Naive thymus-derived CD4-positive, alpha-beta T cell (primary cell): ENCODE results near the gene TRABD2A. TPM values are rescaled to one million over a fixed set of nuclear protein-coding genes. Genes with fewer than 3 reads are reported as not detected.

Experiments
- ATAC-seq: fragments of 150-1000 bp; cut with Tn5 transposase; 2 replicates; pipeline ENCODE4 v1.10.0; 2021; ENCODE audit warnings: mild to moderate bottlenecking, moderate library complexity
- CTCF ChIA-PET: fragments of 350-600 bp; sonication (Branson Sonifier 250); formaldehyde crosslinking; loops from one replicate; lab custom pipeline; 2021; ENCODE audit warnings: antibody characterized with exemption; lab: Charles Lee
- POLR2A ChIA-PET: fragments of 350-600 bp; sonication (Branson Sonifier 250); formaldehyde crosslinking; loops from one replicate; lab custom pipeline; 2021; ENCODE audit warnings: antibody characterized with exemption, inconsistent platforms; lab: Charles Lee
- DNase-seq, 9 donors: peaks; one replicate each; pipeline versions ENCODE4 v3.0.0 to v3.0.0-alpha.2; 2020 to 2022; ENCODE audit warnings: mixed read lengths in 1 of 9
- H3K27ac ChIP-seq: one replicate; pipeline ENCODE4 v1.7.0; 2013; ENCODE audit warnings: mild to moderate bottlenecking, low read depth, low read length, moderate library complexity
- H3K27me3 ChIP-seq, 2 donors: one replicate each; pipeline ENCODE4 v1.7.0; 2013; ENCODE audit warnings: low read length in 2 of 2, mild to moderate bottlenecking in 2 of 2, moderate library complexity in 2 of 2; ENCODE audit not compliant: control insufficient read depth in 2 of 2, insufficient read depth in 2 of 2
- H3K36me3 ChIP-seq, 3 experiments: 1 replicate in 2 of 3; 2 replicates in 1 of 3; pipeline ENCODE4 v1.7.0; 2013; ENCODE audit warnings: low read length in 3 of 3, mild to moderate bottlenecking in 3 of 3, moderate library complexity in 1 of 3; ENCODE audit not compliant: insufficient read depth in 3 of 3, control insufficient read depth in 2 of 3
- H3K4me1 ChIP-seq, 2 donors: one replicate each; pipeline ENCODE4 v1.7.0; 2013; ENCODE audit warnings: low read length in 2 of 2, mild to moderate bottlenecking in 2 of 2, moderate library complexity in 1 of 2; ENCODE audit not compliant: control insufficient read depth in 2 of 2, insufficient read depth in 2 of 2
- H3K4me3 ChIP-seq: 2 replicates; pipeline ENCODE4 v1.7.0; 2013; ENCODE audit warnings: mild to moderate bottlenecking, low read length
- H3K9me3 ChIP-seq, 3 experiments: 1 replicate in 2 of 3; 2 replicates in 1 of 3; pipeline ENCODE4 v1.7.0; 2013; ENCODE audit warnings: low read length in 3 of 3; ENCODE audit not compliant: control insufficient read depth in 2 of 3
- H3K27ac Mint-ChIP-seq, 9 donors: one replicate each; pipeline ENCODE4 v1.8.0; 2020 to 2022; ENCODE audit warnings: mixed read lengths in 9 of 9, mild to moderate bottlenecking in 8 of 9, moderate library complexity in 5 of 9, inconsistent platforms in 2 of 9
- H3K27me3 Mint-ChIP-seq, 5 donors: one replicate each; pipeline ENCODE4 v1.8.0; 2021 to 2022; ENCODE audit warnings: mixed read lengths in 5 of 5, mild to moderate bottlenecking in 1 of 5
- H3K36me3 Mint-ChIP-seq, 5 donors: one replicate each; pipeline ENCODE4 v1.8.0; 2020 to 2022; ENCODE audit warnings: mixed read lengths in 5 of 5, mild to moderate bottlenecking in 3 of 5, inconsistent platforms in 1 of 5
- H3K4me1 Mint-ChIP-seq, 7 donors: one replicate each; pipeline ENCODE4 v1.8.0; 2020 to 2022; ENCODE audit warnings: mixed read lengths in 7 of 7, mild to moderate bottlenecking in 3 of 7, inconsistent platforms in 1 of 7
- H3K4me3 Mint-ChIP-seq, 10 donors: one replicate each; pipeline ENCODE4 v1.8.0; 2020 to 2022; ENCODE audit warnings: mild to moderate bottlenecking in 10 of 10, mixed read lengths in 10 of 10, moderate library complexity in 6 of 10, inconsistent platforms in 2 of 10
- H3K9me3 Mint-ChIP-seq, 11 donors: one replicate each; pipeline ENCODE4 v1.8.0; 2020 to 2022; ENCODE audit warnings: mixed read lengths in 11 of 11, mild to moderate bottlenecking in 4 of 11, inconsistent platforms in 1 of 11, moderate library complexity in 1 of 11
- intact Hi-C, 2 donors: fragments of 100-400 bp; cut with micrococcal nuclease; formaldehyde crosslinking; loops; one replicate each; pipeline ENCODE4 v1.15.1; 2023
- polyA plus RNA-seq, 2 donors: library from polyadenylated mRNA; unstranded; fragments of 300-500 nt; fragmentation: Illumina TruSeq; gene quantifications; one replicate each; pipeline ENCODE4 v1.2.3, GENCODE V29; 2021
- total RNA-seq, 6 experiments: library from RNA in 5 of 6; stranded (reverse) in 5 of 6; gene quantifications; 1 replicate in 5 of 6; 2 replicates in 1 of 6; pipeline ENCODE4 v1.2.3 and lab custom pipeline; 2021 to 2026

Gene TRABD2A
- total and polyA plus RNA-seq, 7 experiments from 2014 or later = 75.0 to 288 (median 182) TPM

DNA sequence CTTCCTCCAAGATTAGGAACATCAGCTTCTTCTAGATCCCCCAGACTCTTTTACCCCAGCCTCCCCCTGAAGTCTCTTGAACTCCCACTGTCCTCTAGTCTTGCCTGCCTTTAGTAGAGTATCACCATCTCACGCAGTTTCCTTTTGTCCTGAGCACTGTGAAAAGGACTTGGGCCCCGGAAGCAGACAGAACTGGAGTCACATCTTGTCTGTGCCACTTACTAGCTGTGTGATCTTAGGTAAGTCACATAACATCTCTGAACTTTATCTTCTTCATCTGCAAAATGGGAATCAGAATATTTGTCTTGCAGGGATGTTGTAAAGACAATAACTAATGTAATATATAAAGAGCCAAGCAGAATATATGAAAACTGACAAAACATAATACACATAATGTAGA, 8.4 kb upstream of the TRABD2A start:
- H3K27ac ChIP-seq = peak overlapping the region; percentile 85
- H3K4me3 ChIP-seq = peak overlapping the region; percentile 62
- no peaks in the 10 kb centered on the region for H3K9me3 ChIP-seq
- CTCF ChIA-PET = interaction anchor here (0.6 to 6.0 kb wide), 6 partner anchors 9 to 576 kb away, joined by 3 to 49 read pairs (median 8); partner anchors contain the start of gene TMSB10
- Mint-ChIP-seq H3K9me3 (no peaks in the 10 kb centered on the region), H3K27me3 (no peaks in the 10 kb centered on the region), H3K36me3 (no peaks in the 10 kb centered on the region), H3K27ac (peak overlapping the region; percentile 92 to 100 (median 97)), H3K4me3 (peak overlapping the region; percentile 79 to 88 (median 86)), H3K4me1 (peaks cover 28 to 71% (median 59%) of the 10 kb centered on the region in 7 donors)
- no peaks in the 10 kb centered on the region for H3K27me3 ChIP-seq
- intact Hi-C loops = loop anchor here (1.0 to 10.0 kb wide), 4 partner anchors 8 to 865 kb away; partner anchors contain the start of genes TRABD2A (in 2 of the 2) and TMSB10 (in 1 of the 2)
- H3K4me1 ChIP-seq = peaks cover 26 to 28% of the 10 kb centered on the region in 2 donors
- no peak for DNase-seq
- peak; percentile 13 for ATAC-seq
- POLR2A ChIA-PET = interaction anchor here (0.6 to 19.4 kb wide), 18 partner anchors 10 to 375 kb away, joined by 3 to 617 read pairs (median 5); partner anchors contain the start of genes TMSB10 and TRABD2A
- no peaks in the 10 kb centered on the region for H3K36me3 ChIP-seq

DNA sequence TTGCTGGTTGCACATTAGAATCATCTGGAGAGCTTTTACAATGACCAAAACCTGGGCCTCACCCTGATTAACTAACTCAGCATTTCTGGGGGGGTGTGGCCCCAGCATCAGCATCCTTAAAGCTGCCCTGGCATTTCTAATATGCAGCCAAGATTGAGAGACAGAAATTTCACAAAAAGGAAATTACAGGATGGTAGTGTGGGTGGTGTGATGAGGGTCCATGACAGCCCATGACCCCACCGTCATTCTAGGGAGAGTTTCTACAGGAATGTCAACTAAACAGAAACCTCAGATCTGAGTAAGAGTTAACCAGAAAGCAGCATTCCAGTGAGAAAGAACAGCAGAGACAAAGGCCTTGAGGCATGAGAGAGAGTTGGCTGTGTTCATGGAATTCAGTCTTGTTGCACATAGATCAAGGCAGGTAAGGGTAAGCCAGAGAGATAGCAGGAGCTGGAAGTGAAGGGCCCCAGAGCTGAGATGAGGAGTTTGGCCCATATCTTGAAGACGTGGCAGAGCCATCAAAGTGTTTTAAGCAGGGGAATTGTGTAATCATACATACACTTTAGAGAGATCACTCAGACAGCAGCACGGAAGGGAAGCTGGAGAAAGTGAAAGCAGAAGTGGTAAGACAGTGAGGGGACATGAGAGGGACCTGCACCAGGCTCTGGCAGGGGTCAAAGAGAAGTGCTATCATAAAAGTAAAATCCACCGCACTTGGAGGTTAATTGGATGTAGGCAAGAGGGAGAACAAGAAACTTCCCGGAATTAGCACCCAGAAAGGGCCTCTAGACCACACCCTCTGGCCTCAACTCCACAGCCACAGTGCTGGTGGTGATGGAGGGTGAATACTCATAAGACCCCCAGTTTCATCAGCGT, 7.8 kb upstream of the TRABD2A start:
- peak in 8 of 9 donors; percentile 46 to 80 (median 72) for DNase-seq
- peak overlapping the region; percentile 85 for H3K27ac ChIP-seq
- H3K27me3 ChIP-seq = no peaks in the 10 kb centered on the region
- intact Hi-C loops = loop anchor here (1.0 to 10.0 kb wide), 4 partner anchors 7 to 864 kb away; partner anchors contain the start of genes TMSB10 (in 2 of the 2) and TRABD2A (in 2 of the 2)
- Mint-ChIP-seq H3K4me3 (peak overlapping the region; percentile 79 to 88 (median 86)), H3K4me1 (peaks cover 22 to 71% (median 59%) of the 10 kb centered on the region in 7 donors), H3K36me3 (no peaks in the 10 kb centered on the region), H3K9me3 (no peaks in the 10 kb centered on the region), H3K27ac (peak overlapping the region; percentile 92 to 100 (median 97)), H3K27me3 (no peaks in the 10 kb centered on the region)
- H3K4me3 ChIP-seq = peak overlapping the region; percentile 62
- H3K36me3 ChIP-seq = no peaks in the 10 kb centered on the region
- peak; percentile 98 for ATAC-seq
- CTCF ChIA-PET = interaction anchor here (0.6 to 6.0 kb wide), 8 partner anchors 10 to 372 kb away, joined by 3 to 49 read pairs (median 4); partner anchors contain the start of genes DNAH6 and TMSB10
- peaks cover 21 to 22% of the 10 kb centered on the region in 2 donors for H3K4me1 ChIP-seq
- H3K9me3 ChIP-seq = no peaks in the 10 kb centered on the region
- POLR2A ChIA-PET = interaction anchor here (0.5 to 19.4 kb wide), 20 partner anchors 10 to 374 kb away, joined by 3 to 617 read pairs (median 5); partner anchors contain the start of genes TMSB10 and TRABD2A

DNA sequence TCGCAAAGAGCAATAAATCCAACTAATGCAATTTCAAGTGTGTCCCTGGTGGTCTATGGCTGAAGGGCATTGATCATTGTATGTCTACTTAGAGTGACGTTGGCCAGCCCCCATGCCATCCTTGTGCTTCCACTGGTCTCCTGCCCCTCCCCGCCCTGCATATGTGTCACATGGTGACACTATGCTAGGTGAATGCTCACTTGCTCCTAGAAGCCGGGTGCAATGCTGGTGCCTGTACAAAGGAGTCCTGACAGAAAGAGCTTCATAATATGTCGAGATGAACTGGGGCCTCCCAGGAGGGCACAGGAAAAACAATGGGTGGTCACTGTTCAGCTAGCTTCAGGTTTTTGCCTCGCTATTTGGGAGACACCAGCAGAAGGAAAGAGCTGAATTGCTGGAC, 5.9 kb upstream of the TRABD2A start:
- no peaks in the 10 kb centered on the region for H3K9me3 Mint-ChIP-seq
- Histone ChIP-seq H3K4me3 (no peak overlapping the region), H3K4me1 (peaks cover 26 to 27% of the 10 kb centered on the region in 2 donors), H3K36me3 (no peaks in the 10 kb centered on the region), H3K27me3 (no peaks in the 10 kb centered on the region), H3K27ac (peak overlapping the region; percentile 44), H3K9me3 (no peaks in the 10 kb centered on the region)
- DNase-seq (peak in 1 of 9 donors; percentile 17), ATAC-seq (no peak)
- POLR2A ChIA-PET = interaction anchor here (0.9 to 19.4 kb wide), 11 partner anchors 8 to 369 kb away, joined by 3 to 617 read pairs (median 4); partner anchors contain the start of genes TMSB10 and TRABD2A
- H3K4me3 Mint-ChIP-seq = peak overlapping the region in 4 of 10 donors; percentile 2 to 79 (median 34)
- CTCF ChIA-PET = interaction anchor here (1.5 to 6.0 kb wide), 4 partner anchors 11 to 370 kb away, joined by 4 to 49 read pairs (median 16); partner anchors contain the start of genes DNAH6 and TMSB10
- H3K36me3 Mint-ChIP-seq = no peaks in the 10 kb centered on the region
- no peaks in the 10 kb centered on the region for H3K27me3 Mint-ChIP-seq
- intact Hi-C loops = loop anchor here in 1 of 2 donors (10.0 kb wide), 1 partner anchor 862 kb away; no protein-coding TSS in a partner anchor
- H3K4me1 Mint-ChIP-seq = peaks cover 29 to 86% (median 72%) of the 10 kb centered on the region in 7 donors
- H3K27ac Mint-ChIP-seq = peak overlapping the region; percentile 74 to 100 (median 97)

DNA sequence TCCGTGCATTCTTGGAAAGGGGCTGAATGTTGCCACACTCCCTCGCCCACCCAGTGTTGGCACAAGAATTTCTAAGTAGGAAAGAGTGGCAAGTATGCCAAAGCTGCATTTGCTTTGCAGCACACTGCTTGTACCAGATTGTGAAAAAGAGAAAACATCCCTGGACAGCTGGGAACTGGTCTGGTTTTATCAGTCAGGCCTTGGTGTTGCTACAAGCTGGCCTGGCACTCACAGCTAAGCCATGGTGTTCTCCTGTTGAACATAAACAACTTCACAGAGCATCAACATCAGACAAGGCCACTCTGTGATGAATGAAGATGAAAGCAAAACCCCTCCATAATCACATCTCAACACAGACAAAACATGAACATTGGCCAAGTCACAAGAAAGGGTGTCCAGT, 4.2 kb upstream of the TRABD2A start:
- peaks cover 0 to 3% (median 0%) of the 10 kb centered on the region in 5 donors for H3K27me3 Mint-ChIP-seq
- peaks cover 36 to 79% (median 70%) of the 10 kb centered on the region in 7 donors for H3K4me1 Mint-ChIP-seq
- ChIA-PET CTCF (interaction anchor here (1.1 to 7.0 kb wide), 2 partner anchors 8 to 41 kb away, joined by 4 to 82 read pairs; no protein-coding TSS in a partner anchor), POLR2A (interaction anchor here (1.5 to 19.4 kb wide), 3 partner anchors 16 to 37 kb away, joined by 3 to 617 read pairs (median 193); partner anchors contain the start of gene TMSB10)
- no peaks in the 10 kb centered on the region for H3K27me3 ChIP-seq
- H3K36me3 ChIP-seq = peaks cover 0 to 7% (median 0%) of the 10 kb centered on the region in 3 experiments
- no peak overlapping the region for H3K4me3 ChIP-seq
- H3K36me3 Mint-ChIP-seq = peaks cover 0 to 5% (median 0%) of the 10 kb centered on the region in 5 donors
- no peak overlapping the region for H3K4me3 Mint-ChIP-seq
- H3K9me3 ChIP-seq = no peaks in the 10 kb centered on the region
- H3K9me3 Mint-ChIP-seq = peaks cover 0 to 2% (median 0%) of the 10 kb centered on the region in 11 donors
- H3K4me1 ChIP-seq = peaks cover 26 to 27% of the 10 kb centered on the region in 2 donors
- DNase-seq (no peak), ATAC-seq (no peak)
- H3K27ac Mint-ChIP-seq = peak overlapping the region in 4 of 9 donors; percentile 19 to 97 (median 57)
- no peak overlapping the region for H3K27ac ChIP-seq
- intact Hi-C loops = loop anchor here in 1 of 2 donors (10.0 kb wide), 1 partner anchor 860 kb away; no protein-coding TSS in a partner anchor

DNA sequence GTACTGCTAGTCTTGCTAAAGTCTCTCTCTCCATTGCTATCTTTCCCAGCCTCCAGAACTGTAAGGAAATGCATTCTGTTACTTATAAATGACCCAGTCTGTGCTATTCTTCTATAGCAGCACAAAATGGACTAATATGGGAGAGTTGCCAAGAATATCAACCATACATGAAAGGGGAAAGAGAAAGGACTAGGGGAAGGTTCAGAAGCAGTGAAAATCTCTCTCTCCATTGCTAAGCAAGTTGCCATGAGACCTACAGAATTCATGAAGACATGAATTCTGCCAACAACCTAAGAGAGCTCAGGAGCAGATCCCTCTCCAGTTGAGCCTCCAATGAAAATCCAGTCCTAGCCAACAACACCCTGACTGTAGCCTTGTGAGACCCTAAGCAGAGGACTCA, 3.6 kb upstream of the TRABD2A start:
- Mint-ChIP-seq H3K27ac (peak overlapping the region in 6 of 9 donors; percentile 43 to 98 (median 87)), H3K9me3 (peaks cover 0 to 2% (median 0%) of the 10 kb centered on the region in 11 donors), H3K27me3 (peaks cover 0 to 3% (median 0%) of the 10 kb centered on the region in 5 donors), H3K4me3 (peak overlapping the region in 3 of 10 donors; percentile 7 to 35 (median 12)), H3K4me1 (peaks cover 34 to 74% (median 66%) of the 10 kb centered on the region in 7 donors), H3K36me3 (peaks cover 0 to 7% (median 0%) of the 10 kb centered on the region in 5 donors)
- peaks cover 0 to 9% (median 0%) of the 10 kb centered on the region in 3 experiments for H3K36me3 ChIP-seq
- ChIA-PET CTCF (interaction anchor here (1.1 to 7.0 kb wide), 3 partner anchors 9 to 41 kb away, joined by 3 to 82 read pairs (median 4); no protein-coding TSS in a partner anchor), POLR2A (interaction anchor here (1.5 to 19.4 kb wide), 3 partner anchors 16 to 37 kb away, joined by 3 to 617 read pairs (median 193); partner anchors contain the start of gene TMSB10)
- no peak overlapping the region for H3K4me3 ChIP-seq
- no peak overlapping the region for H3K27ac ChIP-seq
- no peak for DNase-seq
- H3K27me3 ChIP-seq = no peaks in the 10 kb centered on the region
- intact Hi-C loops = loop anchor here in 1 of 2 donors (10.0 kb wide), 1 partner anchor 860 kb away; no protein-coding TSS in a partner anchor
- peaks cover 23 to 24% of the 10 kb centered on the region in 2 donors for H3K4me1 ChIP-seq
- no peaks in the 10 kb centered on the region for H3K9me3 ChIP-seq
- ATAC-seq = no peak
